Smooth muscle cell (in vitro differentiated cells): ENCODE data around the gene ADD2. TPM values are rescaled to one million over a fixed set of nuclear protein-coding genes. Genes with fewer than 3 reads are reported as not detected.

Experiments
- DNase-seq: peaks from one replicate; lab custom pipeline; 2025; ENCODE audit not compliant: unreplicated experiment; lab: John Stamatoyannopoulos, UW
- H2AFZ ChIP-seq: fragments of 200-600 bp; sonication (generic); 2 replicates; pipeline ENCODE4 v1.6.0; 2016; ENCODE audit warnings: antibody characterized with exemption, low read depth, mild to moderate bottlenecking
- H3F3A ChIP-seq: fragments of 200-600 bp; sonication (generic); 2 replicates; pipeline ENCODE4 v1.6.0; 2017; ENCODE audit warnings: antibody characterized with exemption, low read depth
- H3K27ac ChIP-seq: fragments of 200-600 bp; sonication (generic); 2 replicates; pipeline ENCODE4 v1.5.1; 2016; ENCODE audit warnings: low read depth, mild to moderate bottlenecking
- H3K27me3 ChIP-seq: fragments of 200-600 bp; sonication (generic); 2 replicates; pipeline ENCODE4 v1.6.1; 2016; ENCODE audit warnings: low read depth, mild to moderate bottlenecking
- H3K36me3 ChIP-seq: fragments of 200-600 bp; sonication (generic); 2 replicates; pipeline ENCODE4 v1.5.1; 2016; ENCODE audit warnings: low read depth
- H3K4me1 ChIP-seq: fragments of 200-600 bp; sonication (generic); 2 replicates; pipeline ENCODE4 v1.5.1; 2016; ENCODE audit warnings: low read depth
- H3K4me2 ChIP-seq: fragments of 200-600 bp; sonication (generic); 2 replicates; pipeline ENCODE4 v1.6.0; 2016; ENCODE audit warnings: mild to moderate bottlenecking
- H3K4me3 ChIP-seq: fragments of 200-600 bp; sonication (generic); 2 replicates; pipeline ENCODE4 v1.5.1; 2016; ENCODE audit warnings: mild to moderate bottlenecking
- H3K79me2 ChIP-seq: fragments of 200-600 bp; sonication (generic); 2 replicates; pipeline ENCODE4 v1.6.0; 2016; ENCODE audit warnings: low read depth, mild to moderate bottlenecking
- H3K9ac ChIP-seq: fragments of 200-600 bp; sonication (generic); 2 replicates; pipeline ENCODE4 v1.6.0; 2016; ENCODE audit warnings: low read depth
- H3K9me3 ChIP-seq: fragments of 200-600 bp; sonication (generic); replicated peaks from 2 replicates; pipeline ENCODE4 v1.5.1; 2016; ENCODE audit warnings: low read depth
- H4K20me1 ChIP-seq: fragments of 200-600 bp; sonication (generic); 2 replicates; pipeline ENCODE4 v1.6.0; 2016; ENCODE audit warnings: low read depth
- CTCF ChIP-seq: fragments of 200-600 bp; sonication (generic); IDR thresholded peaks from 2 replicates; pipeline ENCODE4 v1.5.1; 2017; ENCODE audit warnings: borderline replicate concordance, mild to moderate bottlenecking, antibody characterized with exemption; ENCODE audit not compliant: insufficient read depth, poor library complexity, severe bottlenecking
- WGBS: methylation state at CpG from one replicate; pipeline ENCODE4 v1.1.7; 2016; ENCODE audit warnings: low lambda C conversion rate; 5-methylcytosine and 5-hydroxymethylcytosine counted together
- polyA plus RNA-seq: library from polyadenylated mRNA; unstranded; fragments of >200 nt; fragmentation: Nextera tagmentation; extraction: Ambion mirVana; gene quantifications from 2 replicates; pipeline ENCODE4 v1.2.1, GENCODE V29; 2016
- total RNA-seq: library from RNA; depleted of rRNA; stranded (reverse); fragments of >200 nt; gene quantifications from 2 replicates; pipeline ENCODE4 v1.2.3, GENCODE V29; 2014

Gene ADD2
- total and polyA plus RNA-seq, 2 experiments from 2014 or later: 4.3 to 7.1 TPM

GRCh38 chr2:70790136-70790828 is 22.3 kb upstream of the ADD2 start, which contains the start of gene FIGLA:
FIGLA (minus strand) TSS chr2:70790643; CDS start chr2:70790638, 5 bp downstream.
- no peak for DNase-seq
- 5% methylated on average over 54 of the region's 69 CpGs for WGBS
- Histone ChIP-seq H2AFZ (peak within 1 kb of the TSS; percentile 60), H3K36me3 (no peaks in the 10 kb centered on the region), H4K20me1 (no peaks in the 10 kb centered on the region), H3K27me3 (peaks cover 84% of the 10 kb centered on the region), H3K9me3 (no peaks in the 10 kb centered on the region), H3K9ac (no peak within 1 kb of the TSS), H3K27ac (no peak within 1 kb of the TSS), H3K4me3 (peak within 1 kb of the TSS; percentile 35), H3F3A (no peaks in the 10 kb centered on the region), H3K79me2 (no peaks in the 10 kb centered on the region), H3K4me2 (peak within 1 kb of the TSS; percentile 85), H3K4me1 (peaks cover 8% of the 10 kb centered on the region)
- no peak for TF ChIP-seq CTCF

GRCh38 chr2:70789304-70790135 is 21.5 kb upstream of the ADD2 start:
- H3K9ac ChIP-seq: no peak overlapping the region

DNA sequence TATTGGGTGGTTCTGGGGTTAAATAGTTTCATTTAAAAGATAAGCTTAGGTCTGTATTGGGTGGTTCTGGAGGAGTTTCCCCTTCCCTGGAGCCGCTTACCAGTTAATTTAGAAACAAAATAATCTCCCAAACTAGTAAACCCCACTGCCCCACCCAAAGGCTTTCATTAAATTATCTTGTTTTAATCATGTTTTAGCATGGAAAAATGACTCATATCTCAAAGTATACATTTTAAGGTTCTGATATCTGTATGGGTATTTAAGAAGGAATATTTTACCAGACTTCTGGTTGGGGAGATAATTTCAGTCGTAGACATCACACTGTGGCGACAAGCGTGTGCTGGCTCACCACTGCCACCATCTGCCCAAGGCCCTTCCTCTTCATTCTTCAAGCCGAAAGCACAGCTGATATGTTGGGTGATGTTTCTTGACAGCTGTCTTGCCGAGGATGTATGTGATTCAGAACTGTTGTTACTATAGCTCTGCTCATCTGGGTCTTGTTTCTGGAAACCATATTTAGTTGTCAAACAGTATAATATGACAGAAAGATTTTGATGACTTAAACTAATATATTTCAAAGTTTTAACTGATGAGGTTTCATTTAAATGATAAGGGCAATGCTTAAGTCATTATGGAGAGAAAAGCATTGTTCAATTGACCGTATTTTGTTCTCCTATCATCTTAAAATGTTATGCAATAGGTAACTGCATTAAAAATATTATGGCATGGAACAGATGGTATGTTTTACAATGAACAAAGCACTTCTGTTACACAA is 17.3 kb upstream of the ADD2 start:
- peaks cover 8% of the 10 kb centered on the region for H3F3A ChIP-seq
- no peak overlapping the region for H3K4me2 ChIP-seq
- no peaks in the 10 kb centered on the region for H3K79me2 ChIP-seq
- no peak overlapping the region for H2AFZ ChIP-seq
- peaks cover 6% of the 10 kb centered on the region for H3K4me1 ChIP-seq
- H3K9ac ChIP-seq: no peak overlapping the region
- H3K9me3 ChIP-seq: no peaks in the 10 kb centered on the region
- no peak overlapping the region for H3K27ac ChIP-seq
- peak; percentile 46 for TF ChIP-seq CTCF
- no peaks in the 10 kb centered on the region for H4K20me1 ChIP-seq
- no peaks in the 10 kb centered on the region for H3K36me3 ChIP-seq
- 18% methylated on average over 7 of the region's 7 CpGs for WGBS
- H3K4me3 ChIP-seq: no peak overlapping the region
- H3K27me3 ChIP-seq: peaks cover 37% of the 10 kb centered on the region
- DNase-seq: no peak

More at GRCh38 chr2:70789304-70790135, 21.5 kb upstream of the ADD2 start:
- H4K20me1 ChIP-seq: no peaks in the 10 kb centered on the region
- no peaks in the 10 kb centered on the region for H3K9me3 ChIP-seq
- H3K36me3 ChIP-seq: no peaks in the 10 kb centered on the region
- H3F3A ChIP-seq: no peaks in the 10 kb centered on the region
- H3K27ac ChIP-seq: no peak overlapping the region
- 10% methylated on average over 33 of the region's 33 CpGs for WGBS
- H3K4me3 ChIP-seq: peak overlapping the region; percentile 35
- peak overlapping the region; percentile 60 for H2AFZ ChIP-seq
- peak overlapping the region; percentile 85 for H3K4me2 ChIP-seq
- H3K79me2 ChIP-seq: no peaks in the 10 kb centered on the region
- no peak for DNase-seq
- H3K4me1 ChIP-seq: peaks cover 8% of the 10 kb centered on the region
- peak; percentile 46 for TF ChIP-seq CTCF
- peaks cover 76% of the 10 kb centered on the region for H3K27me3 ChIP-seq
